A673 (cell line): Measurements from ENCODE around the gene HMOX1. TPM values are rescaled to one million over a fixed set of nuclear protein-coding genes. Genes with fewer than 3 reads are reported as not detected.

Source experiments
- BruUV-seq: library from RNA; stranded (reverse); fragments of 400-500 nt; replicated peaks from 2 replicates; lab custom pipeline; 2021; lab: Mats Ljungman, UMichigan
- CTCF ChIA-PET: fragments of 300-600 bp; sonication (Branson Sonifier 250); formaldehyde crosslinking; loops from one replicate; lab custom pipeline; 2022; ENCODE audit warnings: antibody characterized with exemption; lab: Charles Lee
- POLR2A ChIA-PET: fragments of 300-600 bp; sonication (Branson Sonifier 250); formaldehyde crosslinking; loops from one replicate; lab custom pipeline; 2022; ENCODE audit warnings: antibody characterized with exemption; ENCODE audit not compliant: low non-redundant PET; lab: Charles Lee
- DNase-seq: peaks from one replicate; pipeline ENCODE4 v3.0.0-alpha.2; 2015; ENCODE audit warnings: low spot score
- H3K27ac ChIP-seq: fragments of 200-600 bp; sonication (generic); 2 replicates; pipeline ENCODE4 v1.5.1; 2016; ENCODE audit warnings: mixed run types, low read depth, mild to moderate bottlenecking, mixed read lengths, antibody characterized with exemption, low read length; ENCODE audit not compliant: poor library complexity, severe bottlenecking
- H3K27me3 ChIP-seq: fragments of 200-600 bp; sonication (generic); replicated peaks from 2 replicates; pipeline ENCODE4 v1.6.1; 2017; ENCODE audit warnings: mixed run types, low read depth, mild to moderate bottlenecking, mixed read lengths, antibody characterized with exemption, low read length; ENCODE audit not compliant: insufficient read depth, poor library complexity
- H3K36me3 ChIP-seq: fragments of 200-600 bp; sonication (generic); 2 replicates; pipeline ENCODE4 v1.6.1; 2016; ENCODE audit warnings: mixed run types, mild to moderate bottlenecking, mixed read lengths, antibody characterized with exemption, low read length; ENCODE audit not compliant: insufficient read depth, poor library complexity, severe bottlenecking
- H3K4me1 ChIP-seq: fragments of 200-600 bp; sonication (generic); 2 replicates; pipeline ENCODE4 v1.6.1; 2017; ENCODE audit warnings: mixed run types, mild to moderate bottlenecking, mixed read lengths, antibody characterized with exemption, low read length; ENCODE audit not compliant: insufficient read depth, poor library complexity, severe bottlenecking
- H3K4me3 ChIP-seq: fragments of 200-600 bp; sonication (generic); 2 replicates; pipeline ENCODE4 v1.5.1; 2016; ENCODE audit warnings: low read depth, mixed run types, mild to moderate bottlenecking, mixed read lengths, low read length; ENCODE audit not compliant: poor library complexity, severe bottlenecking
- H3K9me3 ChIP-seq: fragments of 200-600 bp; sonication (generic); 2 replicates; pipeline ENCODE4 v1.6.1; 2016; ENCODE audit warnings: mixed run types, low read depth, mild to moderate bottlenecking, mixed read lengths, antibody characterized with exemption, low read length; ENCODE audit not compliant: poor library complexity, severe bottlenecking
- EZH2 ChIP-seq: fragments of 200-600 bp; sonication (generic); IDR thresholded peaks from 2 replicates; pipeline ENCODE4 v1.6.1; 2017; ENCODE audit warnings: borderline replicate concordance, low read depth, mild to moderate bottlenecking, mixed read lengths, antibody characterized with exemption, low read length; ENCODE audit not compliant: poor library complexity, severe bottlenecking
- intact Hi-C: fragments of 100-400 bp; cut with micrococcal nuclease; formaldehyde crosslinking; loops from one replicate; pipeline ENCODE4 v1.10.0; 2022; ENCODE audit not compliant: unreplicated experiment
- total RNA-seq: library from RNA; stranded (reverse); gene quantifications from 2 replicates; pipeline ENCODE4 v1.2.3, GENCODE V29; 2021
- TF ChIP-seq, protein P1 (sequence below): fragments of 300-800, 200-600 bp; sonication (generic); conservative IDR thresholded peaks from 2 replicates; pipeline ENCODE4 v1.5.1; 2017; ENCODE audit warnings: low read depth, mild to moderate bottlenecking, antibody characterized with exemption, low read length, moderate library complexity, mixed read lengths

The HMOX1 gene
- total RNA-seq, 1 experiment from 2014 or later = 2.5 TPM

DNA sequence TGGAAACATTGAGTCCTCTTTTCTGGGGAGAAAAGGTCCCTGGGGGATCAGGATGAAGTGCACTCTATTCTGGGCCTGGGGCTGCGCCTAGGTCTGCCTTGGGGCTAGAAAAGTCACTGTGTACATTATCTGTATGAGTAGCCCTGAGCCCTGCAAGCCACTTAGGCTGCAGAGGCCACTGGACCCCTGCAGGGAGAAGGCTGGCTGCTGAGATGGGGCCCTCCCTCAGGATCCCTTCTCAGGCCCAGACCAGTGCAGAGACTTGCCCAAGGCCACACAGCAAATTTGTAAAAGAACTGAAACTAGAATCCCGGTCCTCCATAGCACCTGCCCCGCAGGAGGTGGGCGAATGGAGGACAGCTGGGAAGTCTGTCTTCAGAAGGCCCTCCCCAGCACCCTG is 26.8 kb upstream of the HMOX1 start:
- DNase-seq = no peak
- intact Hi-C loops = loop anchor here (5.0 kb wide), 2 partner anchors 103 to 768 kb away; no protein-coding TSS in a partner anchor
- TF ChIP-seq, protein P1, sequence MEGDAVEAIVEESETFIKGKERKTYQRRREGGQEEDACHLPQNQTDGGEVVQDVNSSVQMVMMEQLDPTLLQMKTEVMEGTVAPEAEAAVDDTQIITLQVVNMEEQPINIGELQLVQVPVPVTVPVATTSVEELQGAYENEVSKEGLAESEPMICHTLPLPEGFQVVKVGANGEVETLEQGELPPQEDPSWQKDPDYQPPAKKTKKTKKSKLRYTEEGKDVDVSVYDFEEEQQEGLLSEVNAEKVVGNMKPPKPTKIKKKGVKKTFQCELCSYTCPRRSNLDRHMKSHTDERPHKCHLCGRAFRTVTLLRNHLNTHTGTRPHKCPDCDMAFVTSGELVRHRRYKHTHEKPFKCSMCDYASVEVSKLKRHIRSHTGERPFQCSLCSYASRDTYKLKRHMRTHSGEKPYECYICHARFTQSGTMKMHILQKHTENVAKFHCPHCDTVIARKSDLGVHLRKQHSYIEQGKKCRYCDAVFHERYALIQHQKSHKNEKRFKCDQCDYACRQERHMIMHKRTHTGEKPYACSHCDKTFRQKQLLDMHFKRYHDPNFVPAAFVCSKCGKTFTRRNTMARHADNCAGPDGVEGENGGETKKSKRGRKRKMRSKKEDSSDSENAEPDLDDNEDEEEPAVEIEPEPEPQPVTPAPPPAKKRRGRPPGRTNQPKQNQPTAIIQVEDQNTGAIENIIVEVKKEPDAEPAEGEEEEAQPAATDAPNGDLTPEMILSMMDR = no peak
- no peak for TF ChIP-seq EZH2
- peaks cover 13% of the 10 kb centered on the region for H3K4me1 ChIP-seq
- BruUV-seq = no TSS peak
- no peaks in the 10 kb centered on the region for H3K27me3 ChIP-seq
- ChIA-PET CTCF (no interaction called here), POLR2A (no interaction called here)
- no peaks in the 10 kb centered on the region for H3K36me3 ChIP-seq
- H3K27ac ChIP-seq = no peak overlapping the region
- H3K9me3 ChIP-seq = no peaks in the 10 kb centered on the region
- no peak overlapping the region for H3K4me3 ChIP-seq

DNA sequence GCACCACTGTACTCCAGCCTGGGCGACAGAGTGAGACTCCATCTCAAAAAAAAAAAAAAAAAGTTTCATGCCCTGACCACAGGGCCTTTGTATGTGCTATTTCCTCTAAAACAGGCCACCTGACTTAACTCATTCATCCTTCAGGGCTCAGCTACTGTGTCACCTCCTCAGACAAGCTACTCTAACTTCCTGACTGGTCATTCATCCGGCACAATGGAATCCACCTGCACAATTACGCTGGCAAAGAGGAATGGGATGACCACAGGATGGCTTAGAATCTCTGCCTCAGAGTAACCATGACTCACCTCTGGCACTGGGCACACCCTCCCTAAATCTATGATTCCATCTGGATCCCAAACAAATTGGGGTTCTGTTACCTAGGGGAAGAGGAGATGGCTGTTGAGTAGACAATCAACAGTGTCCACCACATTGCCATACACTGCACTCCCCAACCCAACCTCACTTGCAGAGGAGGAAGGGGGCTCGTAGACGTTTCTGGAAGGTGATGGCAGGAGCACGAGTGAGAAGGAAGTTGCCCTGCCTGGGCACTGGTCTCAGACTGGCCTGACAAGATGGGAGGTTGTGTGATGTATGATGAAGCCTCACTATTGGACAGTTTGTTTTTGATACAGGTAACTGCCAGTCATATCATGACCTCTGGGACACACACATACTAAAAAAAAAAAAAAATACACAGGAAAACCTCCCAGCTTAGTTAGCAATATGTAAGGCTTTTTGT is 22.8 kb upstream of the HMOX1 start:
- no peak for DNase-seq
- H3K36me3 ChIP-seq = no peaks in the 10 kb centered on the region
- no peak overlapping the region for H3K27ac ChIP-seq
- H3K4me1 ChIP-seq = no peaks in the 10 kb centered on the region
- intact Hi-C loops = no loop called here
- no peaks in the 10 kb centered on the region for H3K9me3 ChIP-seq
- no peak for TF ChIP-seq EZH2
- TF ChIP-seq, protein P1 = no peak
- POLR2A ChIA-PET = no interaction called here
- CTCF ChIA-PET = no interaction called here
- BruUV-seq = no TSS peak
- H3K4me3 ChIP-seq = no peak overlapping the region
- no peaks in the 10 kb centered on the region for H3K27me3 ChIP-seq

DNA sequence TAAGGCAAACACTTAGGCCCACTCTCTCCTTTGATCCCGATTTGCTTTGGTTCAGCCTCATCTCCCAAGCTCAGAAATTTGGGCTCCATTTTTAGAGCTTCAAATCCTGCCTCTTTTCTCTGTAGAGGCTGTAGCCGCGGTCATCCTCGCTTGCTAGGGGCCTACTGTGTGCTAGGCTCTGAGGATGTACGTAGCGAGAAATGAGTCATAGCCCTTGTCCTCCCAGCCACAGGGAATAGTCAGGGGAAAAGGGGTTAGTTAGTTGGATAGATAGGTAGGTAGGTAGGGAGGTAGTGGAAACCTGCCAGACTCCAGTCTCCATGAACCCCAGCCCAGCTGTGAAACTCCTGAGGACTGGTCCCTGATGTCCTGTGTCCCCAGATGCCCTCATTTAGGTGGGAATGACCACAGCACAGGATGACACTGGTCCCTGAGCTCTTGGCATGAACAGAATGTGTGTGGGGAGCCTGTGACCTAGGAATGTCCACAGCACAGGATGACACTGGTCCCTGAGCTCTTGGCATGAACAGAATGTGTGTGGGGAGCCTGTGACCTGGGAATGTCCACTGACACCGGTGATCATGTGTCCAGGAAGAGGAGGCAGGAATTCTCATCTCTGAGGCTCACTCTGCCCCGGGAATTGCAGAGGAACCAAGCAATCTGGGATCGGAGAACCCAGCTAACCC is 21.4 kb upstream of the HMOX1 start:
- Histone ChIP-seq H3K4me3 (no peak overlapping the region), H3K27me3 (no peaks in the 10 kb centered on the region), H3K9me3 (no peaks in the 10 kb centered on the region), H3K27ac (no peak overlapping the region), H3K4me1 (no peaks in the 10 kb centered on the region), H3K36me3 (no peaks in the 10 kb centered on the region)
- BruUV-seq = no TSS peak
- intact Hi-C loops = no loop called here
- no peak for DNase-seq
- ChIA-PET CTCF (no interaction called here), POLR2A (interaction anchor here (0.6 kb wide), 1 partner anchor 455 kb away, joined by 3 read pairs; no protein-coding TSS in a partner anchor)
- TF ChIP-seq EZH2 = no peak
- TF ChIP-seq, protein P1 = no peak
